ENCODE results near the gene CPNE9. TPM values are rescaled to one million over a fixed set of nuclear protein-coding genes. Genes with fewer than 3 reads are reported as not detected.
A peak's percentile ranks its signal among the peaks of the same experiment; 100 is the strongest.

CPNE9 gene
- total and polyA plus RNA-seq, 2 of the 13 experiments (the other 11 are each of a cell fraction or from before 2014, with no cell fraction given), result 0.20 TPM; not detected in 1

DNA sequence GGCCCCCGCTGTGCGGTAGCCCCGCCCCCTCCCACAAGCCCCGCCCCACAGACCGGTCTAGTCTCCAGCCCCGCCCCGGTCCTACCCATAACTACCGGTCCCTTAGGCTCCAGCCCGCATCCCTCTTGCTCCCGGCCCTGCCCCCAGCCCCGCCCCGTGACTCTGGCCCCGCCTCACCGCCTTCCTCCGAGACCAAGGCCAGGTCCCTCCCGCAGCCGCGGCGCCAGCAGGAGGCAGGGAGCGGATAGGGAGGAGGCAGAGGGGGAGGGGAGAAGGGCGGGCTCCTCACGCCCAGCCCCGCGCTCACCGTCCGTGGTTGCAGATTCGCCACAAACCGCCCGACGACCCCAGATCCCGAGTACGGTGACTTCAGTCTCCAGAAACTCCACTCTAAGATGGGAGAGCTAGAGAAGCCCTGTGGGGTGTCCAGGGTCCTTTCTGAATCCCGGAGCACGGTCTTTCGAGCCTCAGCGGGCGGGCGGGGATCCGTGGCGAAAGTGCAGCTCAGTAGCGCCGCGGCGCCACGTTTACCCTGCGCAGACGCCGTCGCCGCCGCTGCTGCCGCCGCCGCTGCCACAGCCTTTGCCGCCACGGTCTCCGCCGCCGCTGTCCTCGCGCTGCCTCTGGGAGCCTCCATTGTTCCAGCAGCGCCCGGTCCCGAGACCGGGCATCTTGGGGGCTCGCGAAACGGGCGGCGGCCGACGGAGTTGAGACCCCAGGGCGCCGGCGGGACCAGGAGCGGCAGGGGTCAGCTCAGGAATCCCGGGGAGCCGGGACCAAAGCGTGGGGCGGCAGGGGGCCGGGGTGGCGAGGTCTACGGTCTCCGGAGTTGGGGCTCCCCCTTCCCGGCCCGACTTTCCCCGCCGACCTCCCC, 27.8 kb downstream of the CPNE9 start, which contains the start of gene BRPF1 (continued):
- peak; percentile 32 for TF ChIP-seq DR1 (CRISPR knock-in tag; IDR thresholded peaks at IDR 0.05)
- TF ChIP-seq, protein P1, sequence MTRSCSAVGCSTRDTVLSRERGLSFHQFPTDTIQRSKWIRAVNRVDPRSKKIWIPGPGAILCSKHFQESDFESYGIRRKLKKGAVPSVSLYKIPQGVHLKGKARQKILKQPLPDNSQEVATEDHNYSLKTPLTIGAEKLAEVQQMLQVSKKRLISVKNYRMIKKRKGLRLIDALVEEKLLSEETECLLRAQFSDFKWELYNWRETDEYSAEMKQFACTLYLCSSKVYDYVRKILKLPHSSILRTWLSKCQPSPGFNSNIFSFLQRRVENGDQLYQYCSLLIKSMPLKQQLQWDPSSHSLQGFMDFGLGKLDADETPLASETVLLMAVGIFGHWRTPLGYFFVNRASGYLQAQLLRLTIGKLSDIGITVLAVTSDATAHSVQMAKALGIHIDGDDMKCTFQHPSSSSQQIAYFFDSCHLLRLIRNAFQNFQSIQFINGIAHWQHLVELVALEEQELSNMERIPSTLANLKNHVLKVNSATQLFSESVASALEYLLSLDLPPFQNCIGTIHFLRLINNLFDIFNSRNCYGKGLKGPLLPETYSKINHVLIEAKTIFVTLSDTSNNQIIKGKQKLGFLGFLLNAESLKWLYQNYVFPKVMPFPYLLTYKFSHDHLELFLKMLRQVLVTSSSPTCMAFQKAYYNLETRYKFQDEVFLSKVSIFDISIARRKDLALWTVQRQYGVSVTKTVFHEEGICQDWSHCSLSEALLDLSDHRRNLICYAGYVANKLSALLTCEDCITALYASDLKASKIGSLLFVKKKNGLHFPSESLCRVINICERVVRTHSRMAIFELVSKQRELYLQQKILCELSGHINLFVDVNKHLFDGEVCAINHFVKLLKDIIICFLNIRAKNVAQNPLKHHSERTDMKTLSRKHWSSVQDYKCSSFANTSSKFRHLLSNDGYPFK (CRISPR knock-in tag; IDR thresholded peaks at IDR 0.05; ENCODE audit: borderline replicate concordance), result peak; percentile 75; the same call in 1 of the 2 replicates
- TF ChIP-seq, protein P2, sequence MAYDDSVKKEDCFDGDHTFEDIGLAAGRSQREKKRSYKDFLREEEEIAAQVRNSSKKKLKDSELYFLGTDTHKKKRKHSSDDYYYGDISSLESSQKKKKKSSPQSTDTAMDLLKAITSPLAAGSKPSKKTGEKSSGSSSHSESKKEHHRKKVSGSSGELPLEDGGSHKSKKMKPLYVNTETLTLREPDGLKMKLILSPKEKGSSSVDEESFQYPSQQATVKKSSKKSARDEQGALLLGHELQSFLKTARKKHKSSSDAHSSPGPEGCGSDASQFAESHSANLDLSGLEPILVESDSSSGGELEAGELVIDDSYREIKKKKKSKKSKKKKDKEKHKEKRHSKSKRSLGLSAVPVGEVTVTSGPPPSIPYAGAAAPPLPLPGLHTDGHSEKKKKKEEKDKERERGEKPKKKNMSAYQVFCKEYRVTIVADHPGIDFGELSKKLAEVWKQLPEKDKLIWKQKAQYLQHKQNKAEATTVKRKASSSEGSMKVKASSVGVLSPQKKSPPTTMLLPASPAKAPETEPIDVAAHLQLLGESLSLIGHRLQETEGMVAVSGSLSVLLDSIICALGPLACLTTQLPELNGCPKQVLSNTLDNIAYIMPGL (CRISPR knock-in tag; IDR thresholded peaks at IDR 0.05; ENCODE audit: borderline replicate concordance in 1 of 2, low read depth in 1 of 2), result peak; percentile 77 to 81
- TF ChIP-seq GPN1 (CRISPR knock-in tag; IDR thresholded peaks at IDR 0.05; ENCODE audit: borderline replicate concordance), result no peak
- TF ChIP-seq ATF7 (IDR thresholded peaks at IDR 0.05), result no peak
- 0 out of 2 replicates have a peak, but pooled peaks have one; percentile 38 for TF ChIP-seq ATF7 (CRISPR knock-in tag; IDR thresholded peaks at IDR 0.05)
- no peak for TF ChIP-seq PCBP2 (optimal IDR thresholded peaks at IDR 0.05; ENCODE audit: low read depth, low read length, poor library complexity, severe bottlenecking)
- no peak for TF ChIP-seq ZNF451 (CRISPR knock-in tag; IDR thresholded peaks at IDR 0.05)
- TF ChIP-seq SAFB2 (CRISPR knock-in tag; IDR thresholded peaks at IDR 0.05; ENCODE audit: borderline replicate concordance, low read depth), result peak; percentile 48; the same call in 1 of the 2 replicates
- TF ChIP-seq CBFB (CRISPR knock-in tag; IDR thresholded peaks at IDR 0.05), result peak; percentile 76; the same call in 1 of the 2 replicates
- peak; percentile 33; the same call in 1 of the 2 replicates for TF ChIP-seq ZNF33B (CRISPR knock-in tag; IDR thresholded peaks at IDR 0.05)
- 0 out of 2 replicates have a peak, but pooled peaks have one; percentile 60 for TF ChIP-seq ZNF749 (CRISPR knock-in tag; IDR thresholded peaks at IDR 0.05; ENCODE audit: borderline replicate concordance)
- no peak for TF ChIP-seq SNAPC2 (CRISPR knock-in tag; IDR thresholded peaks at IDR 0.05)
- TF ChIP-seq ZNF292 (CRISPR knock-in tag; IDR thresholded peaks at IDR 0.05; ENCODE audit: borderline replicate concordance, low read depth), result peak; percentile 44; the same call in 1 of the 2 replicates
- peak; percentile 29; the same call in 1 of the 2 replicates for TF ChIP-seq CCDC6 (CRISPR knock-in tag; IDR thresholded peaks at IDR 0.05)
- peak; percentile 86 for TF ChIP-seq HOXA3 (CRISPR knock-in tag; IDR thresholded peaks at IDR 0.05)
- no peak for TF ChIP-seq EZH2 (conservative IDR thresholded peaks at IDR 0.05; ENCODE audit: low read depth, low read length)
- TF ChIP-seq TBL1XR1 (IDR thresholded peaks at IDR 0.05; ENCODE audit: borderline replicate concordance, low read length, partially characterized antibody), result no peak
- TF ChIP-seq, protein P3, sequence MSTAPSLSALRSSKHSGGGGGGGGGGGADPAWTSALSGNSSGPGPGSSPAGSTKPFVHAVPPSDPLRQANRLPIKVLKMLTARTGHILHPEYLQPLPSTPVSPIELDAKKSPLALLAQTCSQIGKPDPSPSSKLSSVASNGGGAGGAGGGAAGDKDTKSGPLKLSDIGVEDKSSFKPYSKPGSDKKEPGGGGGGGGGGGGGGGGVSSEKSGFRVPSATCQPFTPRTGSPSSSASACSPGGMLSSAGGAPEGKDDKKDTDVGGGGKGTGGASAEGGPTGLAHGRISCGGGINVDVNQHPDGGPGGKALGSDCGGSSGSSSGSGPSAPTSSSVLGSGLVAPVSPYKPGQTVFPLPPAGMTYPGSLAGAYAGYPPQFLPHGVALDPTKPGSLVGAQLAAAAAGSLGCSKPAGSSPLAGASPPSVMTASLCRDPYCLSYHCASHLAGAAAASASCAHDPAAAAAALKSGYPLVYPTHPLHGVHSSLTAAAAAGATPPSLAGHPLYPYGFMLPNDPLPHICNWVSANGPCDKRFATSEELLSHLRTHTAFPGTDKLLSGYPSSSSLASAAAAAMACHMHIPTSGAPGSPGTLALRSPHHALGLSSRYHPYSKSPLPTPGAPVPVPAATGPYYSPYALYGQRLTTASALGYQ (CRISPR knock-in tag; IDR thresholded peaks at IDR 0.05), result peak; percentile 48; the same call in 1 of the 2 replicates
- TF ChIP-seq, protein P4, sequence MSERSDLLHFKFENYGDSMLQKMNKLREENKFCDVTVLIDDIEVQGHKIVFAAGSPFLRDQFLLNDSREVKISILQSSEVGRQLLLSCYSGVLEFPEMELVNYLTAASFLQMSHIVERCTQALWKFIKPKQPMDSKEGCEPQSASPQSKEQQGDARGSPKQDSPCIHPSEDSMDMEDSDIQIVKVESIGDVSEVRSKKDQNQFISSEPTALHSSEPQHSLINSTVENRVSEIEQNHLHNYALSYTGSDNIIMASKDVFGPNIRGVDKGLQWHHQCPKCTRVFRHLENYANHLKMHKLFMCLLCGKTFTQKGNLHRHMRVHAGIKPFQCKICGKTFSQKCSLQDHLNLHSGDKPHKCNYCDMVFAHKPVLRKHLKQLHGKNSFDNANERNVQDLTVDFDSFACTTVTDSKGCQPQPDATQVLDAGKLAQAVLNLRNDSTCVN (CRISPR knock-in tag; IDR thresholded peaks at IDR 0.05; ENCODE audit: borderline replicate concordance), result no peak

Data from HepG2 (cell line).